OCI-LY1 (cell line): Measurements from ENCODE around the gene ADGRG2.

Experiments used
- H2AFZ ChIP-seq: fragments of 200-600 bp; sonication (generic), shearing (Covaris generic); 2 replicates; pipeline ENCODE4 v1.6.0; 2014; ENCODE audit warnings: antibody characterized with exemption, mild to moderate bottlenecking, low read length
- H3F3A ChIP-seq: fragments of 200-600 bp; sonication (generic), shearing (Covaris generic); 2 replicates; pipeline ENCODE4 v1.6.0; 2014; ENCODE audit warnings: mild to moderate bottlenecking, antibody characterized with exemption, low read length, moderate library complexity; ENCODE audit not compliant: insufficient read depth
- H3K27ac ChIP-seq: fragments of 200-600 bp; sonication (generic); 2 replicates; pipeline ENCODE4 v1.5.1; 2014; ENCODE audit warnings: low read length, mixed run types, mild to moderate bottlenecking, low read depth; ENCODE audit not compliant: poor library complexity, severe bottlenecking
- H3K27me3 ChIP-seq: fragments of 200-600 bp; sonication (generic); 2 replicates; pipeline ENCODE4 v1.6.0; 2014; ENCODE audit warnings: antibody characterized with exemption, mild to moderate bottlenecking, low read length, moderate library complexity; ENCODE audit not compliant: insufficient read depth
- H3K36me3 ChIP-seq: fragments of 200-600 bp; sonication (generic); 2 replicates; pipeline ENCODE4 v1.6.1; 2014; ENCODE audit warnings: mild to moderate bottlenecking, antibody characterized with exemption, low read length, moderate library complexity, mixed read lengths; ENCODE audit not compliant: insufficient read depth
- H3K4me1 ChIP-seq: fragments of 200-600 bp; sonication (generic); 2 replicates; pipeline ENCODE4 v1.5.1; 2014; ENCODE audit warnings: mild to moderate bottlenecking, low read length, moderate library complexity; ENCODE audit not compliant: insufficient read depth, severe bottlenecking
- H3K4me2 ChIP-seq: fragments of 200-600 bp; sonication (generic), shearing (Covaris generic); 2 replicates; pipeline ENCODE4 v1.6.1; 2014; ENCODE audit warnings: low read length
- H3K4me3 ChIP-seq: fragments of 200-600 bp; sonication (generic); 2 replicates; pipeline ENCODE4 v1.5.1; 2014; ENCODE audit warnings: low read length, low read depth, mild to moderate bottlenecking, mixed read lengths; ENCODE audit not compliant: poor library complexity, severe bottlenecking
- H3K79me2 ChIP-seq: fragments of 200-600 bp; shearing (Covaris generic); 2 replicates; pipeline ENCODE4 v1.6.1; 2016; ENCODE audit warnings: mixed run types, low read length, mixed read lengths; ENCODE audit not compliant: insufficient read depth
- H3K9ac ChIP-seq: fragments of 200-600 bp; sonication (generic), shearing (Covaris generic); 2 replicates; pipeline ENCODE4 v1.6.1; 2014; ENCODE audit warnings: mild to moderate bottlenecking, low read length, mixed read lengths
- H3K9me2 ChIP-seq: fragments of 200-600 bp; sonication (generic), shearing (Covaris generic); 2 replicates; pipeline ENCODE4 v1.6.1; 2014; ENCODE audit warnings: low read depth, mild to moderate bottlenecking, low read length, mixed read lengths
- H3K9me3 ChIP-seq: fragments of 200-600 bp; shearing (Covaris generic); 2 replicates; pipeline ENCODE4 v1.6.1; 2014; ENCODE audit warnings: low read length, mixed read lengths
- H4K20me1 ChIP-seq: fragments of 200-600 bp; sonication (generic), shearing (Covaris generic); 2 replicates; pipeline ENCODE4 v1.6.0; 2016; ENCODE audit warnings: mild to moderate bottlenecking, low read length; ENCODE audit not compliant: insufficient read depth
- EZH2 ChIP-seq: fragments of 200-600 bp; sonication (generic), shearing (Covaris generic); IDR thresholded peaks from 2 replicates; pipeline ENCODE4 v1.8.0; 2017; ENCODE audit warnings: borderline replicate concordance, mixed run types, mild to moderate bottlenecking, antibody characterized with exemption, low read length, moderate library complexity, mixed read lengths
- TF ChIP-seq, protein P1 (sequence below): fragments of 200-600 bp; sonication (generic), shearing (Covaris generic); IDR thresholded peaks from 2 replicates; pipeline ENCODE4 v1.5.1; 2017; ENCODE audit warnings: mild to moderate bottlenecking, antibody characterized with exemption, low read length, moderate library complexity, mixed read lengths

The ADGRG2 gene

DNA sequence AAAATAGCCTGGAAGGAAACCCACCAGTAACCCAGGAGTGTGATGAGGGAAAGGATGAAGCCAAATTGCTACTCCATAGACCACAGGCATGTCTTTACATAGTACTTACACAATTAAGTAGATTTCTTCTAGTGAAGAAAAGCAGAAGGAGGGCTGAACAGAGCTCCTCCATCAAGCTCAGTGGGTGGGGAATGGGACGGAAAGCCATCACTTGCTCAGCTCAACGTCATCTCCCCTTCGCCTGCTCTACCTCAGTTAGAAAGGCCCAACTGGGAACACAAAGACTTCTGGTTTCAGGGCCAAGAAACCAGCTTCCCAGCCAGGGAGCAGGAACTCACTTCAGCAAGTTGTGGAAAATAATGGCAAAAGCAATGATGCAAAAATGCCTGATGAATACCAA is 36.6 kb downstream of the ADGRG2 start:
- Histone ChIP-seq H3K9me3 (no peaks in the 10 kb centered on the region), H3K4me2 (no peak overlapping the region), H3K9me2 (no peaks in the 10 kb centered on the region), H3K27me3 (no peaks in the 10 kb centered on the region), H4K20me1 (no peaks in the 10 kb centered on the region), H3K36me3 (no peaks in the 10 kb centered on the region), H3K9ac (no peak overlapping the region), H3K79me2 (no peaks in the 10 kb centered on the region), H3K4me1 (no peaks in the 10 kb centered on the region), H3K4me3 (no peak overlapping the region), H3F3A (no peaks in the 10 kb centered on the region), H3K27ac (no peak overlapping the region), H2AFZ (no peak overlapping the region)
- TF ChIP-seq, protein P1, sequence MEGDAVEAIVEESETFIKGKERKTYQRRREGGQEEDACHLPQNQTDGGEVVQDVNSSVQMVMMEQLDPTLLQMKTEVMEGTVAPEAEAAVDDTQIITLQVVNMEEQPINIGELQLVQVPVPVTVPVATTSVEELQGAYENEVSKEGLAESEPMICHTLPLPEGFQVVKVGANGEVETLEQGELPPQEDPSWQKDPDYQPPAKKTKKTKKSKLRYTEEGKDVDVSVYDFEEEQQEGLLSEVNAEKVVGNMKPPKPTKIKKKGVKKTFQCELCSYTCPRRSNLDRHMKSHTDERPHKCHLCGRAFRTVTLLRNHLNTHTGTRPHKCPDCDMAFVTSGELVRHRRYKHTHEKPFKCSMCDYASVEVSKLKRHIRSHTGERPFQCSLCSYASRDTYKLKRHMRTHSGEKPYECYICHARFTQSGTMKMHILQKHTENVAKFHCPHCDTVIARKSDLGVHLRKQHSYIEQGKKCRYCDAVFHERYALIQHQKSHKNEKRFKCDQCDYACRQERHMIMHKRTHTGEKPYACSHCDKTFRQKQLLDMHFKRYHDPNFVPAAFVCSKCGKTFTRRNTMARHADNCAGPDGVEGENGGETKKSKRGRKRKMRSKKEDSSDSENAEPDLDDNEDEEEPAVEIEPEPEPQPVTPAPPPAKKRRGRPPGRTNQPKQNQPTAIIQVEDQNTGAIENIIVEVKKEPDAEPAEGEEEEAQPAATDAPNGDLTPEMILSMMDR = no peak
- TF ChIP-seq EZH2 = no peak

DNA sequence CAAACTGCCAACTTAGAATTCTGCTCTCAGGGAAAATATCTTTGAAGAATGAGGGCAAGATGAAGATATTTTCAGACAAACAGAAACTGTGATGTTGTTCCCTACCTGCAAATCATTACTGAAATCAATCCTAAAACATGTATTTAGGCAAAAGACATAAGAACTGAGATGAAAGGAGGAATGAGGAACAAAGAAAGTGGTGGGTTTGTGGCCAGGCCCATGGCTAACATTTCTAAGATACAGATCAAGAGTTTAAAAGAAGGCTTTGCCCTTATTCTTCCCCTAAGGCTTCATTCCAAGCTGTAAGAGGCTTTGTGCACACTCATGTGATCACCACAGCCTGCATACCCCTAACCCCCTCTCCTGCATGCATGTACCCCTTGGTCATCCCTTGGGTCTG is 46.5 kb downstream of the ADGRG2 start:
- H3K4me3 ChIP-seq = no peak overlapping the region
- no peaks in the 10 kb centered on the region for H3K9me2 ChIP-seq
- no peaks in the 10 kb centered on the region for H3K79me2 ChIP-seq
- no peaks in the 10 kb centered on the region for H3K36me3 ChIP-seq
- no peaks in the 10 kb centered on the region for H3K4me1 ChIP-seq
- TF ChIP-seq EZH2 = no peak
- TF ChIP-seq, protein P1 = no peak
- H3K27ac ChIP-seq = no peak overlapping the region
- H3K9me3 ChIP-seq = no peaks in the 10 kb centered on the region
- no peak overlapping the region for H3K4me2 ChIP-seq
- no peaks in the 10 kb centered on the region for H3F3A ChIP-seq
- H2AFZ ChIP-seq = no peak overlapping the region
- H4K20me1 ChIP-seq = no peaks in the 10 kb centered on the region
- H3K9ac ChIP-seq = no peak overlapping the region
- H3K27me3 ChIP-seq = no peaks in the 10 kb centered on the region

DNA sequence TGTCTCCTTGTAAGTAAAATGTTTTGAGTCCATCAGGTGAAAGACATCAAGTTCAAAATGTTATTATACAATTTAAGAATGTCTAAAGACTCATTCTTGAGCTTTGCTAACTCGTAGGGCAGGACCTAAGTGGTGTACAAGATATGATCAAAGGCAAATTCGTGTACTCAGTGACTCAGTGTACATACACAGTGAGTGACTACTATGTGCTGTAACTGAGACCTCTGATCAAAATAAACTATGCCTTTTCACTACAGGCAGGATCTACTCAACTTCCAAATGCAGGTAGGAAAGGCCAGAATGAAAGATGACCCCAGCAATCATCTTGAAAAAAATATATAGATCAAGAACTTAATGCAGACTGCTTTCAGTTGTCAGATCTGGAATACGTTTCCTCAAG is 49.9 kb downstream of the ADGRG2 start:
- TF ChIP-seq, protein P1 = no peak
- no peak for TF ChIP-seq EZH2
- H3K9ac ChIP-seq = no peak overlapping the region
- H3K4me2 ChIP-seq = no peak overlapping the region
- H3K36me3 ChIP-seq = no peaks in the 10 kb centered on the region
- H3K27ac ChIP-seq = no peak overlapping the region
- no peaks in the 10 kb centered on the region for H3K27me3 ChIP-seq
- H3K79me2 ChIP-seq = no peaks in the 10 kb centered on the region
- no peaks in the 10 kb centered on the region for H3K9me3 ChIP-seq
- H3K4me3 ChIP-seq = no peak overlapping the region
- H4K20me1 ChIP-seq = no peaks in the 10 kb centered on the region
- no peaks in the 10 kb centered on the region for H3K9me2 ChIP-seq
- H2AFZ ChIP-seq = no peak overlapping the region
- H3F3A ChIP-seq = no peaks in the 10 kb centered on the region
- H3K4me1 ChIP-seq = no peaks in the 10 kb centered on the region
